NCI-H146 (cell line): ENCODE data around the gene LHX6.

Source experiments
- DNase-seq: peaks from one replicate; lab custom pipeline; 2025; lab: John Stamatoyannopoulos, UW

LHX6 gene

GRCh38 chr9:122215663-122216062 is 13.1 kb downstream of the LHX6 start:
- no peak for DNase-seq

- no peak for DNase-seq
Observed at GRCh38 chr9:122214507-122214906, 14.2 kb downstream of the LHX6 start.

DNA sequence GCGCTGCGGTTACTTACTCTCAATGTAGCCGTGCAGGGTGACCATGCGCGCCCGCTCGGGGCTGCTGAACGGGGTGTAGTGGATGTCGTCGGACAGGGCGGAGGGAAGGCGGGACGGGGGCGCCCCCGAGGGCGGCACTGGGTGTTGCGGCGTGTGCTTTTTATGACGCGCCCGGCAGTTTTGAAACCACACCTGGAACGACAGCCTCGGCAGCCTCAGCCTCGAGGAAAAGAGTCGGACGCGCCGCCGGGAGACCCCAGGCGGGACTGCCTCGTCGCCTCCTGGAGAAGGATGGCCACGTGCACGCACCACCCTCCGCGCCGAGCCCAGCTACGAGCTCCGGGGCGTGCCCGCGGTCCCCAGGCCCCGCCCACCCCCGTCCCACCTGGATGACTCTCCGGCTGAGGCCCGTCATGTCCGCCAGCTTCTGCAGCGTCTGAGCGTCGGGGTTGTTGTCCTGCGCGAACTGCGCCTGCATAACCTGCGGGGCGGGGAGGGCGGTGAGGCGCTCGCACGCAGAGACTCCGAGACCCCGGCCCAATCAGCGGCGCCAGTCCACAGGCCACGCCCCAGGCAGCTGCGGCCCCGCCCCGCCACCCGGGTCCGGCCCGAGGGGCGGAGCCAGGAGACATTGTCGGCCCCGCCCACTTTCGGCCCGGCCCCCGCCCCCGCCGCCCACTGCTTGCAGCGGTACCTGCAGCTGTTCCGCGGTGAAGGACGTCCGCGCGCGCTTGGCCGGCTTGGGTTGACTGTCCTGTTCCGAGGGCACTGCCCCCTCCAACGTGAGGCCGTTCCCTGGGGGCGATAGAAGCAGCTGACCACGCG is 15.0 kb downstream of the LHX6 start:
- DNase-seq: peak; percentile 90

- DNase-seq: no peak
Observed at GRCh38 chr9:122213102-122213588, 15.6 kb downstream of the LHX6 start.

DNA sequence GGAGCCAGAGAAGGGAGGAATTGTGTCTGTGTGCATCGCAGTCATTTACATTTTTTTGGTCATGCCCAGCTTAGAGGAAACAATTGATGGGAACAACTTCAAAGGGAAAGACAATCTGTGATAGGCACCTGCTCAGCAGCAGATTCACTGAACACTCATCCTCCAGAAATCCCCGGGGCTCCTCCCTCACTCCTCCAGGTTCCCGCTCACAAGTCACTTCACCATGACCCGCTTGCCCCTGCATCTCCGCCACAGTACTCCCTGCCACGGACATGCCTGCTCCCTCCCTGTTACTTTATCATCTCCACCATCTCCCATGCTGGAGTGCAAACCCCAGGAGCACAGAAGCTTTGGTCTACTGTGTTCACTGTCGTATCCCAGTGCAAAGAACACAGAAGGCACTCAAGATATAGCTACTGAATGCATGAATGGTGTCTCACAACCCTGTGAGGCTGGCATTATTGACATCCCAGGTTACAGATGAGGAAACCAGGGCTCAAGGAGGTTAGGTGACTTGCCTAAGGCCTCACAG is 16.2 kb downstream of the LHX6 start:
- DNase-seq: no peak

DNA sequence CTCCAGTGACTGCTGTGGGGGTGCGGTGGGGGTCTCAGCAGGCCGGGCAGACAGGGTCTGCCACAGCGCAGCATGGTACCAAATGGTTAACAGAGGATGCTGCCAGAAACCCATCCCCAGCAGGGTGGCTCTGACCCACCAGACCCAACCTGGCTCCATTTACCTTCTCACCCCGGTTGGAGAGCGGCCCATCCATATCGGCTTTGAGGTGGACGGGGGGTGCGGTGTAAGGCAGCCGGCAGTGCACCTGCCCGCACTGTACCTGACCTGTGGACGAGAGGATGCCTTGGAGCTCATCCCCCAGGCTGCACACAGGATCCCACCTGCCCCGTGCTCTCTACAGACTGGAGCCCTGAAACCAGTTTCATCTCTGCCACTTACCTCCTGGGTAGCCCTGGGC is 19.3 kb downstream of the LHX6 start:
- no peak for DNase-seq

DNA sequence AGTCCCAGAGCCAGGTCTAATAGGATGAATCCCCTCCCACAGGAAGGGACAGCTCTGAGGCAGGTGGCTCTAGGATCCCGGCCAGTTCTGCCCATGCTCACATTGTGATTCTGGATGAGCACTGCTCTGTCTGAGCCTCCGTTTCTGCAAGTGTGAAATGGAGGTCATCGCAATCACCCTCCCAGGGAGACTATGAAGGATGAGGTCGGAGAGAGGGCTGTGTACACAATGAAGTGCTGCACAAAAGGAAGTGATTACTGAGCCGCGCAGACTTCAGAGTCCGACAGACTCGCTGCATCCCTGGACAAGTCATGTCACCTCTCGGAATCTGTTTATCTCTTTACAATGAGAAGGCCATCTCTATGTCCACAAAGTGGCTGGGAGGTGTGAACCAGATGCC is 21.7 kb downstream of the LHX6 start:
- DNase-seq: peak; percentile 50

GRCh38 chr9:122206118-122207046 is 22.4 kb downstream of the LHX6 start:
- DNase-seq: no peak

GRCh38 chr9:122205176-122205575 is 23.6 kb downstream of the LHX6 start:
- DNase-seq: no peak

GRCh38 chr9:122204491-122204890 is 24.3 kb downstream of the LHX6 start:
- DNase-seq: no peak

- no peak for DNase-seq
Observed at GRCh38 chr9:122204055-122204454, 24.7 kb downstream of the LHX6 start.

DNA sequence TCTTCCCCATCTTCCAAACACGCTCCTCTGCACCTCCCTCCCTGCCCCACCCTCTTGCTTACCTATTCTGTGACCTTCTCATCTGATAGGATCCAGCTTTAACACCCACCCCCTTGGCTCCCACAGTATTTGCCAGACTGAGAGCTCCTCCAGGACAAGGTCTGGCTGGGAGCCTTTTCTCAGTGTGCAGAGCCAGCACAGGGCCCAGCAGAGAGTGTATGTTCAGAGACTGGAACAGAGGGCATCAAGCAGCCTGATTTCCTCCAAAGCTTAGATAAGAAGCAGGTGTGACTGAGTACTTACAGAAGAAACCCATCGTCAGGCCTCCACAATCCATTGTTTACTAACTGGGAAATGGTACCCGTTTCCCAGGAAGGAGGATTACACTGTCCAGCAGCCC is 26.6 kb downstream of the LHX6 start:
- DNase-seq: no peak

- DNase-seq: no peak
Observed at GRCh38 chr9:122201641-122202040, 27.1 kb downstream of the LHX6 start.

DNA sequence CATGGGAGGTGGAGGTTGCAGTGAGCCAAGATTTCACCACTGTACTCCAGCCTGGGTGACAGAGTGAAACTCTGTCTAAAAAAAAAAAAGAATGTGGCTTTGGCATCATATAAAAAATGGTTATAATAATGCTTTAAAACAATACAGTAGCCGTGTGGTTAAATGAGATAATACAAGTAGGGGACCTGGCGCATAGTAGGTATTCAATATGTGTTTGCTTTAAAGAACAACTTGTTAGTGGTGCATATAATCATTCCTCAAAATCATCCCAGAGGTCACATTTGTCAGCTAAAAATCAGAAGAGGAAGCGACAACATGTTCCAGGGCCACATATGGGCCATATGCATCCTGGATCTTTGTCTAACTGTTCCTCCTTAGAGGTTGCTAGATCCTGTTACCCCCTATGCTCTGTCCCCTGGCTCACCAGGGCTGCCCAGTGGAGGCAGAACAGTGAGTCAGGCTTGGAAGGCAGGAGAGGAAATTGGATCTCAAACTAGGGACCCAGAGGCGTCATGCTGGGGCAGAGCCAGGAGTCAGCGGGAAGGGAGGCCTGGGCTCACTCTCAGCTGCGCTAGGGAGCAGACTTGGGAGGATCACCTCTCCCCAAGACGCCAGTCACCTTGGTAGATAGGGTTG is 27.7 kb downstream of the LHX6 start:
- DNase-seq: no peak

DNA sequence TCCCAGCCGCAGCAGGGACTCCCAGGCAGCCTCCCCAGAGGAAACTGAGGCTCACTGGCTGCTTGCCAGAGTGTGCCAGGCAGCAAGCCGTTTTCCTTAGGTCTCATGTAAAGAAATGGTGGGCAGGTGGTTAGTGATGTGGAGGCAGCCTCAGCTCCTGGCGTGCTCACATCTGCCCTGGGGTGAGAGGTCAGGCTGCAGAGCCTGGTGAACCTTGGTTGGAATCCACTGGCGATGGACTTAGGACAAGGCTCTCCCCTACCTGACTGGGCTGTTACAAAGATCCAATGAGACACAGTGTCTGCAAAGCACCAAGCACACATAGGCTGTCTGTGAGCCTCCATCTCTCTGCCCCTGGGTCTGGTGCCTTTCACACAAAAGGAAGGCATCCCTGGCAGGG is 30.9 kb downstream of the LHX6 start:
- no peak for DNase-seq

GRCh38 chr9:122197426-122197825 is 31.3 kb downstream of the LHX6 start:
- DNase-seq: no peak

DNA sequence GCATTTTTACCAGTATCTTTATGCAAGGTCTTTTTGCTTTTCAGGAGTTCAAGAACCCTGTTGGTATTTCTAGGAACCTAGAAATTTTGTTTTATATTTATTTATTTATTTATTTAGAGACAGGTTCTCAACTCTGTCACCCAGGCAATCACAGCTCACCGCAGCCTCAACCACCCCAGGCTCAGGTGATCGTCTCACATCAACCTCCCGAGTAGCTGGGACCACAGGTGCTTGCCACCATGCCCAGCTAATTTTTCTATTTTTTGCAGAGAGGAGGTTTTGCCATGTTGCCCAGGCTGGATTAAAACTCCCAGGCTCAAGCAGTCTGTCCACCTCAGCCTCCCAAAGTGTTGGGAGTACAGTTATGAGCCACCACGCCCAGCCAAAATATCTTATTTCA is 32.9 kb downstream of the LHX6 start:
- DNase-seq: no peak

DNA sequence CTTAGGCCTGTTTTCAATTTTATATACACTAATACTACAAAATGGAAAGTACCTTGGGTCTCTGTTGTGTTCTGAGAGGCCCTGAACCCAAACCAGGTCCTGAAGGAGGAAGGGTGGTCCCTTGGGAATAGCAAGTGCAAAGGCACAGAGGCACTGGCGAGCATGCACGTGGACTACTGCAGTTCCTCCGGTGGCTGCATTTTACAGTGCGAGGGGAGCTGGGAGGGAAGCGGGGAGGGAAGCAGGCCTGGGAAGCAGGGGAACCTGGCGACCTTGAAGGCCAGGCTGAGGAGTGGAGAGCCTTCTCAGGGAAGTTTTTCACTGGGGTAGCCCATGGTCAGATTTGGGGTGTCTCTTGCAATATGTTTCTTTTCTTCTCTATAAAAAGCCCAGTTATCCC is 35.1 kb downstream of the LHX6 start:
- no peak for DNase-seq

DNA sequence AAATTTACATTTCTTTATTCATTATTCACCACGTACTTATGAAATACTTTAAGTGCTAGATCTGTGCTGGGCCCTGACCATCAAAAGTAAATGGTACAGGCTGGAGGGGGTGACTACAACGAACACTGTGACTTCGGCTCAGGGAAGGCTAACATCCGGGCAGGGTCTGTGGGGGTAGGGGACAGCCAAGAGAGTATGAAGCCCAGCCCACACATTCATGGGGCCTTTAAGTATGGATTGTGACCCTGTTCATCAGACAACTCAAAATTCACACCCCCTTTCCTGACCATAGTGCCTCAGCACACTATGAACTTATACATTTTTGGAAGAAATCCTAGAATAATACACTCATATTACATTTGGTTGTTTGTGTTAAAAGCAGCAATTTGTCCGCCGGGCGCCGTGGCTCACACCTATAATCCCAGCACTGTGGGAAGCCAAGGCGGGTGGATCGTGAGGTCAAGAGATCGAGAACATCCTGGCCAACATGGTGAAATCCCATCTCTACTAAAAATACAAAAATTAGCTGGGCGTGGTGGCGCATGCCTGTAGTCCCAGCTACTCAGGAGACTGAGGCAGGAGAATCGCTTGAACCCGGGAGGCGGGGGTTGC is 35.7 kb downstream of the LHX6 start:
- DNase-seq: no peak

- no peak for DNase-seq
Observed at GRCh38 chr9:122192261-122192875, 36.4 kb downstream of the LHX6 start.

GRCh38 chr9:122191584-122191983 is 37.2 kb downstream of the LHX6 start:
- DNase-seq: no peak
